OCI-LY3 (cell line): ENCODE measurements around the gene CNTN5.

Experiments
- EZH2phosphoT487 ChIP-seq: fragments of 200-600 bp; shearing (Covaris generic); IDR thresholded peaks from 2 replicates; pipeline ENCODE4 v1.6.1; 2018; ENCODE audit warnings: antibody characterized with exemption, mixed run types, low read depth
- TF ChIP-seq, protein P1 (sequence below): fragments of 200-600, 300-600 bp; sonication (generic); IDR thresholded peaks from 2 replicates; pipeline ENCODE4 v1.5.1; 2014; ENCODE audit warnings: antibody characterized with exemption, low read length, low read depth

DNA sequence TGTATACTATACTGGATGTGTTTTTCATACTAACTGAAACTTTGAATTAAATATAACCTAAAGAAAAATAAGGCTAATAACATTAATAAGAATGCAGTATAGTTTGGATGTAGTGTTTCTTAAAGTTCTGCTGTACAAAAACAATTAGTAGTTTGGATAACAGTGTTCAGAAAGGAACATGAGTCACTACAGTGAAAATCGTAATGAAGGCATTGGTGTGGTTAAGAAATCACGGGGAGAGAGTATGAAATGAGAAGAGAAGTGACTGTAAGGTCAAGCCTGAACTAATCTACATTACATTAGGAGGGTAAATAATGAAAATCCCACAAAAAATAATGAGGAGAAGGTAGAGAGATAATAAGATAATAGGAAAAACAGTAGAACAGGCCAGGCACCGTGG is 939.8 kb downstream of the CNTN5 start:
- TF ChIP-seq, protein P1, sequence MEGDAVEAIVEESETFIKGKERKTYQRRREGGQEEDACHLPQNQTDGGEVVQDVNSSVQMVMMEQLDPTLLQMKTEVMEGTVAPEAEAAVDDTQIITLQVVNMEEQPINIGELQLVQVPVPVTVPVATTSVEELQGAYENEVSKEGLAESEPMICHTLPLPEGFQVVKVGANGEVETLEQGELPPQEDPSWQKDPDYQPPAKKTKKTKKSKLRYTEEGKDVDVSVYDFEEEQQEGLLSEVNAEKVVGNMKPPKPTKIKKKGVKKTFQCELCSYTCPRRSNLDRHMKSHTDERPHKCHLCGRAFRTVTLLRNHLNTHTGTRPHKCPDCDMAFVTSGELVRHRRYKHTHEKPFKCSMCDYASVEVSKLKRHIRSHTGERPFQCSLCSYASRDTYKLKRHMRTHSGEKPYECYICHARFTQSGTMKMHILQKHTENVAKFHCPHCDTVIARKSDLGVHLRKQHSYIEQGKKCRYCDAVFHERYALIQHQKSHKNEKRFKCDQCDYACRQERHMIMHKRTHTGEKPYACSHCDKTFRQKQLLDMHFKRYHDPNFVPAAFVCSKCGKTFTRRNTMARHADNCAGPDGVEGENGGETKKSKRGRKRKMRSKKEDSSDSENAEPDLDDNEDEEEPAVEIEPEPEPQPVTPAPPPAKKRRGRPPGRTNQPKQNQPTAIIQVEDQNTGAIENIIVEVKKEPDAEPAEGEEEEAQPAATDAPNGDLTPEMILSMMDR, result no peak
- TF ChIP-seq EZH2phosphoT487, result no peak
